GM23338 (cell line): ENCODE data around the gene PXMP4. TPM values are rescaled to one million over a fixed set of nuclear protein-coding genes. Genes with fewer than 3 reads are reported as not detected.

Experiments used
- ATAC-seq: fragments of 200-7000 bp; cut with Tn5 transposase; 3 replicates; pipeline ENCODE4 v1.9.1; 2020
- DNase-seq: peaks from one replicate; pipeline ENCODE4 v3.0.0-alpha.2; 2015; ENCODE audit warnings: low spot score
- H2AFZ ChIP-seq: fragments of 200-600 bp; sonication (generic); 2 replicates; pipeline ENCODE4 v1.8.0; 2016; ENCODE audit warnings: antibody characterized with exemption, mild to moderate bottlenecking, moderate library complexity
- H3F3A ChIP-seq: fragments of 200-600 bp; sonication (generic); replicated peaks from 2 replicates; pipeline ENCODE4 v1.8.0; 2017; ENCODE audit warnings: antibody characterized with exemption, mixed run types, low read depth
- H3K27ac ChIP-seq: fragments of 200-600 bp; sonication (generic); 2 replicates; pipeline ENCODE4 v1.6.1; 2016; ENCODE audit warnings: low read depth
- H3K27me3 ChIP-seq: fragments of 200-600 bp; sonication (generic); 2 replicates; pipeline ENCODE4 v1.8.0; 2016; ENCODE audit warnings: mild to moderate bottlenecking, mixed run types, moderate library complexity; ENCODE audit not compliant: insufficient read depth
- H3K36me3 ChIP-seq: fragments of 200-600 bp; sonication (generic); 2 replicates; pipeline ENCODE4 v1.8.0; 2016; ENCODE audit warnings: mild to moderate bottlenecking; ENCODE audit not compliant: insufficient read depth
- H3K4me1 ChIP-seq: fragments of 200-600 bp; sonication (generic); 2 replicates; pipeline ENCODE4 v1.8.0; 2016; ENCODE audit warnings: mild to moderate bottlenecking, moderate library complexity; ENCODE audit not compliant: insufficient read depth
- H3K4me2 ChIP-seq: fragments of 200-600 bp; sonication (generic); 2 replicates; pipeline ENCODE4 v1.7.1; 2017; ENCODE audit warnings: mixed run types
- H3K4me3 ChIP-seq: fragments of 200-600 bp; sonication (generic); 2 replicates; pipeline ENCODE4 v1.6.1; 2016; ENCODE audit warnings: mixed run types
- H3K79me2 ChIP-seq: fragments of 200-600 bp; sonication (generic); replicated peaks from 2 replicates; pipeline ENCODE4 v1.8.0; 2017; ENCODE audit warnings: mild to moderate bottlenecking; ENCODE audit not compliant: insufficient read depth
- H3K9me2 ChIP-seq: fragments of 200-600 bp; sonication (generic); 2 replicates; pipeline ENCODE4 v1.8.0; 2017; ENCODE audit not compliant: insufficient read depth
- H4K20me1 ChIP-seq: fragments of 200-600 bp; sonication (generic); replicated peaks from 2 replicates; pipeline ENCODE4 v1.8.0; 2017; ENCODE audit warnings: mild to moderate bottlenecking; ENCODE audit not compliant: insufficient read depth
- H3K27ac Mint-ChIP-seq: 2 replicates; pipeline ENCODE4 v1.8.0; 2020; ENCODE audit warnings: inconsistent platforms, mild to moderate bottlenecking, moderate library complexity, mixed read lengths
- H3K27me3 Mint-ChIP-seq: 3 replicates; pipeline ENCODE4 v1.8.0; 2022; ENCODE audit warnings: low read depth, mild to moderate bottlenecking, moderate library complexity, mixed read lengths, inconsistent platforms; ENCODE audit not compliant: insufficient read depth, poor library complexity
- H3K36me3 Mint-ChIP-seq: 3 replicates; pipeline ENCODE4 v1.8.0; 2021; ENCODE audit warnings: low read depth, mild to moderate bottlenecking, inconsistent platforms, moderate library complexity, mixed read lengths
- H3K4me1 Mint-ChIP-seq: 3 replicates; pipeline ENCODE4 v1.8.0; 2020; ENCODE audit warnings: mild to moderate bottlenecking, inconsistent platforms, mixed read lengths
- H3K4me3 Mint-ChIP-seq: 3 replicates; pipeline ENCODE4 v1.8.0; 2021; ENCODE audit warnings: moderate library complexity, mild to moderate bottlenecking, inconsistent platforms, mixed read lengths
- H3K9me3 Mint-ChIP-seq: 3 replicates; pipeline ENCODE4 v1.8.0; 2020; ENCODE audit warnings: moderate library complexity, mild to moderate bottlenecking, inconsistent platforms, mixed read lengths
- CREB1 ChIP-seq: fragments of 250-450 bp; sonication (Bioruptor Pico); IDR thresholded peaks from 2 replicates; pipeline ENCODE4 v1.5.0; 2020; ENCODE audit warnings: low read depth, mild to moderate bottlenecking, moderate library complexity
- CTCF ChIP-seq, 2 experiments: fragments of 200-600 bp in 1 of 2; sonication (generic) in 1 of 2; conservative IDR thresholded peaks; 2 replicates each; pipeline versions ENCODE4 v1.5.1 to v1.6.1; 2016 to 2017; ENCODE audit warnings: antibody characterized with exemption in 2 of 2, low read depth in 2 of 2, mild to moderate bottlenecking in 2 of 2, moderate library complexity in 1 of 2
- ETS1 ChIP-seq: IDR thresholded peaks from 2 replicates; pipeline ENCODE4 v1.6.1; 2016; ENCODE audit warnings: antibody characterized with exemption
- EZH2 ChIP-seq: fragments of 200-600 bp; sonication (generic); IDR thresholded peaks from one replicate; pipeline ENCODE4 v1.8.0; 2017; ENCODE audit warnings: antibody characterized with exemption, mild to moderate bottlenecking, low read depth; ENCODE audit not compliant: unreplicated experiment
- EZH2phosphoT487 ChIP-seq: fragments of 200-600 bp; sonication (generic); IDR thresholded peaks from one replicate; pipeline ENCODE4 v1.8.1; 2018; ENCODE audit warnings: antibody characterized with exemption; ENCODE audit not compliant: unreplicated experiment
- JUNB ChIP-seq: IDR thresholded peaks from one replicate; pipeline ENCODE4 v1.6.1; 2016; ENCODE audit warnings: antibody characterized with exemption; ENCODE audit not compliant: unreplicated experiment
- NANOG ChIP-seq: IDR thresholded peaks from 2 replicates; pipeline ENCODE4 v1.6.1; 2016; ENCODE audit warnings: antibody characterized with exemption, borderline replicate concordance
- POLR2AphosphoS5 ChIP-seq: IDR thresholded peaks from 2 replicates; pipeline ENCODE4 v1.6.1; 2016; ENCODE audit warnings: antibody characterized with exemption, low read depth
- REST ChIP-seq: IDR thresholded peaks from one replicate; pipeline ENCODE4 v1.6.1; 2018; ENCODE audit warnings: antibody characterized with exemption; ENCODE audit not compliant: unreplicated experiment
- ZNF114 ChIP-seq: fragments of 250-450 bp; sonication (Bioruptor Pico); IDR thresholded peaks from 2 replicates; pipeline ENCODE4 v1.5.0; 2020; ENCODE audit warnings: mild to moderate bottlenecking, moderate library complexity
- polyA plus RNA-seq: library from polyadenylated mRNA; unstranded; fragments of >200 nt; fragmentation: Nextera tagmentation; extraction: Ambion mirVana; gene quantifications from 2 replicates; pipeline ENCODE4 v1.2.1, GENCODE V29; 2016
- total RNA-seq: library from RNA; depleted of rRNA; stranded (reverse); fragments of >200 nt; shearing (Covaris generic); gene quantifications from 2 replicates; pipeline ENCODE4 v1.2.3, GENCODE V29; 2014

Gene PXMP4
- total and polyA plus RNA-seq, 2 experiments from 2014 or later, result 1.2 to 3.5 TPM

- H3K27ac Mint-ChIP-seq, result 0 out of 2 replicates have a peak overlapping the region, but pooled peaks have one; percentile 27
- Histone ChIP-seq H3K9me2 (no peaks in the 10 kb centered on the region), H3K79me2 (peaks cover 39% of the 10 kb centered on the region), H3K27ac (no peak overlapping the region), H2AFZ (no peak overlapping the region), H3K27me3 (no peaks in the 10 kb centered on the region), H4K20me1 (peaks cover 31% of the 10 kb centered on the region; the same call in 1 of the 2 replicates), H3K4me3 (no peak overlapping the region), H3K4me1 (peaks cover 6% of the 10 kb centered on the region; the same call in 1 of the 2 replicates), H3K36me3 (peaks cover 4% of the 10 kb centered on the region; the same call in 1 of the 2 replicates), H3K4me2 (no peak overlapping the region), H3F3A (0 out of 2 replicates have a peak, but pooled peaks cover 6% of the 10 kb centered on the region)
- H3K36me3 Mint-ChIP-seq, result peaks cover 33% of the 10 kb centered on the region
- DNase-seq (no peak), ATAC-seq (no peak)
- H3K27me3 Mint-ChIP-seq, result peaks cover 10% of the 10 kb centered on the region
- TF ChIP-seq JUNB (no peak), NANOG (no peak), CREB1 (CRISPR knock-in tag) (no peak), CTCF (conservative IDR thresholded peaks at IDR 0.05; ENCODE audit: low read depth in 2 of 2) (no peak), REST (no peak), POLR2AphosphoS5 (no peak), ZNF114 (CRISPR knock-in tag) (no peak), EZH2 (no peak)
- H3K9me3 Mint-ChIP-seq, result no peaks in the 10 kb centered on the region; the same call in 2 of the 3 replicates
- no peak overlapping the region for H3K4me3 Mint-ChIP-seq
- H3K4me1 Mint-ChIP-seq, result peaks cover 20% of the 10 kb centered on the region
Measured at GRCh38 chr20:33681288-33681687, 38.8 kb downstream of the PXMP4 start.

GRCh38 chr20:33680686-33681085 lies 39.4 kb downstream of the PXMP4 start:
- peaks cover 4% of the 10 kb centered on the region; the same call in 1 of the 2 replicates for H3K36me3 ChIP-seq
- H3K4me1 ChIP-seq, result peaks cover 6% of the 10 kb centered on the region; the same call in 1 of the 2 replicates
- Mint-ChIP-seq H3K9me3 (no peaks in the 10 kb centered on the region; the same call in 2 of the 3 replicates), H3K36me3 (peaks cover 37% of the 10 kb centered on the region), H3K4me1 (peaks cover 25% of the 10 kb centered on the region), H3K27ac (no peak overlapping the region), H3K4me3 (no peak overlapping the region), H3K27me3 (peaks cover 10% of the 10 kb centered on the region)
- ATAC-seq (no peak), DNase-seq (no peak)
- no peaks in the 10 kb centered on the region for H3K27me3 ChIP-seq
- H2AFZ ChIP-seq, result no peak overlapping the region
- no peak overlapping the region for H3K4me3 ChIP-seq
- H3K79me2 ChIP-seq, result peaks cover 39% of the 10 kb centered on the region
- no peaks in the 10 kb centered on the region for H3K9me2 ChIP-seq
- H3K4me2 ChIP-seq, result no peak overlapping the region
- H3K27ac ChIP-seq, result no peak overlapping the region
- H4K20me1 ChIP-seq, result peaks cover 31% of the 10 kb centered on the region; the same call in 1 of the 2 replicates
- 0 out of 2 replicates have a peak, but pooled peaks cover 8% of the 10 kb centered on the region for H3F3A ChIP-seq
- TF ChIP-seq ETS1 (no peak), CREB1 (CRISPR knock-in tag) (no peak), ZNF114 (CRISPR knock-in tag) (no peak), REST (no peak), JUNB (no peak), POLR2AphosphoS5 (no peak), EZH2phosphoT487 (no peak)
